Lung (tissue), 12 donors: ENCODE results near the gene MPZL2. TPM values are rescaled to one million over a fixed set of nuclear protein-coding genes. Genes with fewer than 3 reads are reported as not detected.

ENCODE experiments used
- ATAC-seq: fragments of 200-7000 bp; cut with Tn5 transposase; one replicate; pipeline ENCODE4 v1.9.1; 2020; ENCODE audit warnings: moderate number of reproducible peaks; ENCODE audit not compliant: insufficient read depth, low FRiP score
- DNase-seq, 3 donors: peaks; one replicate each; pipeline ENCODE4 v3.0.0-alpha.2; 2013 to 2017
- H3K27ac ChIP-seq, 2 donors: one replicate each; pipeline ENCODE4 v1.5.1; 2013; ENCODE audit warnings: mild to moderate bottlenecking in 2 of 2, moderate library complexity in 2 of 2, control low read depth in 1 of 2, inconsistent platforms in 1 of 2, low read depth in 1 of 2, low read length in 1 of 2
- H3K27me3 ChIP-seq, 3 donors: one replicate each; pipeline ENCODE4 v1.5.1; 2013; ENCODE audit warnings: low read length in 2 of 3; ENCODE audit not compliant: control insufficient read depth in 3 of 3, insufficient read depth in 3 of 3
- H3K36me3 ChIP-seq, 4 donors: one replicate each; pipeline ENCODE4 v1.5.1; 2013; ENCODE audit warnings: low read length in 4 of 4, mild to moderate bottlenecking in 1 of 4, moderate library complexity in 1 of 4; ENCODE audit not compliant: control insufficient read depth in 4 of 4, insufficient read depth in 4 of 4
- H3K4me1 ChIP-seq, 5 donors: one replicate each; pipeline ENCODE4 v1.5.1; 2013; ENCODE audit warnings: low read length in 5 of 5, mild to moderate bottlenecking in 2 of 5, moderate library complexity in 1 of 5; ENCODE audit not compliant: control insufficient read depth in 5 of 5, insufficient read depth in 5 of 5
- H3K4me3 ChIP-seq: one replicate; pipeline ENCODE4 v1.5.1; 2013; ENCODE audit warnings: mild to moderate bottlenecking, control low read depth, moderate library complexity
- H3K9ac ChIP-seq, 2 donors: one replicate each; pipeline ENCODE4 v1.5.1; 2013; ENCODE audit warnings: low read length in 2 of 2, control low read depth in 1 of 2; ENCODE audit not compliant: insufficient read depth in 1 of 2
- H3K9me3 ChIP-seq, 4 donors: one replicate each; pipeline ENCODE4 v1.5.1; 2013; ENCODE audit warnings: low read length in 3 of 4, mild to moderate bottlenecking in 1 of 4, moderate library complexity in 1 of 4; ENCODE audit not compliant: control insufficient read depth in 4 of 4, insufficient read depth in 3 of 4
- WGBS, 2 donors: extraction: QIAGEN DNeasy Blood & Tissue Kit; methylation state at CpG; one replicate each; pipeline ENCODE4 v1.1.7; 2013; 5-methylcytosine and 5-hydroxymethylcytosine counted together
- polyA plus RNA-seq, 2 donors: library from polyadenylated mRNA; stranded (reverse); fragments of 200-250 nt; gene quantifications; one replicate each; pipeline ENCODE4 v1.2.1, GENCODE V29; 2013
- total RNA-seq, 2 donors: library from RNA; depleted of rRNA in 1 of 2; stranded (reverse); fragments of >200 nt in 1 of 2; gene quantifications; one replicate each; pipeline ENCODE4 v1.2.1, GENCODE V29; 2014 to 2021
- TF ChIP-seq, protein P1 (sequence below): IDR thresholded peaks from 2 replicates; pipeline ENCODE4 v1.5.1; 2012; ENCODE audit warnings: mild to moderate bottlenecking; ENCODE audit errors: control extremely low read depth, extremely low read depth
- donor health status: control.
- donor health status: control.
- donor health status: Bipolar disorder and iron deficiency.
- donor health status: healthy.
- donor health status: DM: yes; HTN: yes; CAD: no.

MPZL2 gene
- total and polyA plus RNA-seq, 4 donors: 87.2 to 143 (median 118) TPM

DNA sequence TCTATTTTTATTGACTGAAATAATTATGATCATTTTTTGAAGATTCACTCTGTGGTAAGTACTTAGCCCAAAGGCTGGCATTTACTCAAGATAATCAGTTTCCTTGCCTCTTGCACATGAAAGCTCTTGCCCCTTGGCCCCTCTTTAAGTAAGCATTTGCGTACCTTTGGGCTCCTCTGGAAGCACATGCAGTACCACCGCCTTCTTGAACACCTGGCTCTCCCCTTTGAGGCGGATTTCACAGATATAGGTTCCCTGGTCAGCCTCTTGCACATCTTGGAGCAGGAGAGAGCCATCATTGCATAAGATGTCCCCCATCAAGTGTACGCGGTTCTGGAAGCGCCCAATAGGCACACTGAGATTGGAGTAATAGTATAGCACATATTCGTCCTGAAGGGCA, 53.8 kb downstream of the MPZL2 start:
- ATAC-seq (no peak), DNase-seq (no peak)
- peaks cover 0 to 16% (median 2%) of the 10 kb centered on the region in 3 donors for H3K27me3 ChIP-seq
- peaks cover 0 to 5% (median 0%) of the 10 kb centered on the region in 5 donors for H3K4me1 ChIP-seq
- 93 to 94% methylated on average over 7 of the region's 7 CpGs for WGBS, 2 donors
- TF ChIP-seq, protein P1, sequence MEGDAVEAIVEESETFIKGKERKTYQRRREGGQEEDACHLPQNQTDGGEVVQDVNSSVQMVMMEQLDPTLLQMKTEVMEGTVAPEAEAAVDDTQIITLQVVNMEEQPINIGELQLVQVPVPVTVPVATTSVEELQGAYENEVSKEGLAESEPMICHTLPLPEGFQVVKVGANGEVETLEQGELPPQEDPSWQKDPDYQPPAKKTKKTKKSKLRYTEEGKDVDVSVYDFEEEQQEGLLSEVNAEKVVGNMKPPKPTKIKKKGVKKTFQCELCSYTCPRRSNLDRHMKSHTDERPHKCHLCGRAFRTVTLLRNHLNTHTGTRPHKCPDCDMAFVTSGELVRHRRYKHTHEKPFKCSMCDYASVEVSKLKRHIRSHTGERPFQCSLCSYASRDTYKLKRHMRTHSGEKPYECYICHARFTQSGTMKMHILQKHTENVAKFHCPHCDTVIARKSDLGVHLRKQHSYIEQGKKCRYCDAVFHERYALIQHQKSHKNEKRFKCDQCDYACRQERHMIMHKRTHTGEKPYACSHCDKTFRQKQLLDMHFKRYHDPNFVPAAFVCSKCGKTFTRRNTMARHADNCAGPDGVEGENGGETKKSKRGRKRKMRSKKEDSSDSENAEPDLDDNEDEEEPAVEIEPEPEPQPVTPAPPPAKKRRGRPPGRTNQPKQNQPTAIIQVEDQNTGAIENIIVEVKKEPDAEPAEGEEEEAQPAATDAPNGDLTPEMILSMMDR: no peak
- H3K36me3 ChIP-seq: no peaks in the 10 kb centered on the region
- no peak overlapping the region for H3K9ac ChIP-seq
- no peak overlapping the region for H3K27ac ChIP-seq
- H3K4me3 ChIP-seq: no peak overlapping the region
- H3K9me3 ChIP-seq: no peaks in the 10 kb centered on the region

DNA sequence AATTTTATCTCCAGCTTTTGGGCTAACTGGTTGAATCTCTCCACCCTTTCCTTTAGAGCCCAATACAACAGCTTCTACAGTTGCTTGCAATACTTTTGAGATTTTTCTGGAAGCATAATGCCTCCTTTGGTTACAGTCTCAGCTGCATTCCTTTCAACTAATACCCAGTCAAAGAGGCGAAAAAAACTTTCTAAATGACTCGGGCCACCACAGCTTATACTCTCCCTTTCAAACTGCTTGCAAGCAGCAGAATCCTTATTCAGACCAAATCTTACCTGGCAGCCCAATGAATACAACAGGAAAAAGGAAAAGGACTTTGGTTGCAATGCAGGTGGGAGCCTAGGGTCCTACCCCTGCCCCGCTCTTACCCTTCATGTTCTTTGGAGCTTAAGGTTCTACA, 55.1 kb downstream of the MPZL2 start:
- peaks cover 0 to 5% (median 0%) of the 10 kb centered on the region in 5 donors for H3K4me1 ChIP-seq
- peaks cover 0 to 9% (median 2%) of the 10 kb centered on the region in 3 donors for H3K27me3 ChIP-seq
- no peak for ATAC-seq
- 90 to 97% methylated on average over 3 of the region's 3 CpGs for WGBS, 2 donors
- no peak overlapping the region for H3K27ac ChIP-seq
- no peak overlapping the region for H3K9ac ChIP-seq
- TF ChIP-seq, protein P1: no peak
- H3K9me3 ChIP-seq: no peaks in the 10 kb centered on the region
- no peak overlapping the region for H3K4me3 ChIP-seq
- DNase-seq: no peak
- no peaks in the 10 kb centered on the region for H3K36me3 ChIP-seq

DNA sequence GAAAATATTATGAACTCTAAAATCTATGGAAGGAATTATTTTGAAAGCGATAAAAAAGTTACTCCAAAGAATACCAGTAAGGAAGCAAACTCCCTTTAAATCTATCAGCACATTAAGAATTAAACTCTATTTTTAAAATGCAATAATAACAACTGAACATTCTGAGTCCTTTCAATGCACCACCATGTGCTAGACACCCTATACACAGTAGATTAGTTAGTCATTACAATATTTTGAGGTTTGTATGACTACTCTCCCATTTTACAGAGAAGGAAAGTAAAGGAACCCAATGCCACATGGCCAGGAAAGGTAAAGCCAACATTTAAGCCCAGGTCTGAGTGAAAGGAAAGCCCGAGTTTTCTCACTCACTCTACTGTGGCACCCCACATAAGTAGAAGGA, 57.0 kb downstream of the MPZL2 start:
- Histone ChIP-seq H3K27ac (no peak overlapping the region), H3K9me3 (no peaks in the 10 kb centered on the region), H3K9ac (no peak overlapping the region), H3K4me1 (peaks cover 0 to 5% (median 0%) of the 10 kb centered on the region in 5 donors), H3K27me3 (peaks cover 0 to 4% (median 2%) of the 10 kb centered on the region in 3 donors), H3K4me3 (no peak overlapping the region), H3K36me3 (no peaks in the 10 kb centered on the region)
- DNase-seq: no peak
- TF ChIP-seq, protein P1: no peak
- 86 to 97% methylated on average over 2 of the region's 2 CpGs for WGBS, 2 donors
- ATAC-seq: no peak

DNA sequence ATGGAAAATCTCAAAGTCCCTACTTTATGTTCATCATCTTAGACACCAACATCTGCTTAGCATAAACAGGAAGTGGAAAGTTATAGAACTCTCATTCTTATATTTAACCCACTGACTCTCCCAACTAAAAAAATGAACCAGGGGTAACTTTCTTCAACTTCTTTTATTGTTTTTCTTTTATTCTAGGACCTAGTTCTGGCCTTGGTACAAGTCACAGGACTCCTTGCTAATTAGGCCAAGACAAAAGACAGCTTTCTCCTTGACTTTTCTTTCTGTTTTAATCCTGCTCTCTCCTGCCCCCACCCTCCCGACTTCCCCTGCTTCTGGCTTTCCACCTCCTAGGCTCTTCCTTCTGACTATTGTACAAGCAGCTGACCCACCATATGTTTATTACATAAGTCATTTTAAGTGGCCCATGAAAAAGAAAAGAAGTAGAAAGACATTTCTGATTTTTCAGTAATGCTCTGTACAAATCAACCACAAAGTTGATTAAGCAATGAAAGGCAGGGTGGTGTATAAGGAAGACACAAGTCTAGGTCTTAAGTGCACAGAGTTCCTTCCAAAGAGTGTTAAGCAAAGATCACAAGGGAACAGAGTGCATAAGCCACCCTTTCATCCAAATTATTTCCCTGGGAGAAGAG, 57.6 kb downstream of the MPZL2 start:
- ATAC-seq: peak; percentile 68

More for the DNA sequence above, 57.6 kb downstream of the MPZL2 start:
- Histone ChIP-seq H3K4me1 (peaks cover 0 to 5% (median 0%) of the 10 kb centered on the region in 5 donors), H3K9me3 (no peaks in the 10 kb centered on the region), H3K36me3 (no peaks in the 10 kb centered on the region), H3K9ac (no peak overlapping the region), H3K4me3 (no peak overlapping the region), H3K27ac (no peak overlapping the region), H3K27me3 (peaks cover 0 to 2% (median 1%) of the 10 kb centered on the region in 3 donors)
- TF ChIP-seq, protein P1: no peak
- DNase-seq: peak in 2 of 3 donors; percentile 51 to 65
- WGBS, 2 donors: 10 to 22% methylated on average over 1 of the region's 1 CpG
